ENCODE data around the gene ODAM.

The ODAM gene

GRCh38 chr4:70195425-70195824 lies at the start of gene ODAM:
ODAM (plus strand) TSS chr4:70195725; CDS start chr4:70196544, 819 bp downstream.
- no peak for DNase-seq (ENCODE audit: low read depth, low spot score)
- no peak within 1 kb of the TSS for H3K4me3 ChIP-seq (ENCODE audit: low read depth, low read length)
- in situ Hi-C loops (cut with HindIII; ENCODE audit: low sequenced_read_pairs): no loop called here
- no peak for TF ChIP-seq CTCF (IDR thresholded peaks at IDR 0.05; ENCODE audit: low read depth, low read length)

- DNase-seq (ENCODE audit: low read depth, low spot score): no peak
- no peak overlapping the region for H3K4me3 ChIP-seq (ENCODE audit: low read depth, low read length)
- no peak for TF ChIP-seq CTCF (IDR thresholded peaks at IDR 0.05; ENCODE audit: low read depth, low read length)
- in situ Hi-C loops (cut with HindIII; ENCODE audit: low sequenced_read_pairs): no loop called here
Observed at GRCh38 chr4:70151271-70151670, 44.3 kb upstream of the ODAM start.

- H3K4me3 ChIP-seq (ENCODE audit: low read depth, low read length): no peak overlapping the region
- DNase-seq (ENCODE audit: low read depth, low spot score): no peak
- in situ Hi-C loops (cut with HindIII; ENCODE audit: low sequenced_read_pairs): no loop called here
- no peak for TF ChIP-seq CTCF (IDR thresholded peaks at IDR 0.05; ENCODE audit: low read depth, low read length)
Observed at GRCh38 chr4:70152088-70152487, 43.4 kb upstream of the ODAM start.

GRCh38 chr4:70153937-70154336 lies 41.6 kb upstream of the ODAM start, which contains the start of gene PRR27:
PRR27 (plus strand) TSS chr4:70154237; CDS start chr4:70154376, 139 bp downstream.
- in situ Hi-C loops (cut with HindIII; ENCODE audit: low sequenced_read_pairs): no loop called here
- H3K4me3 ChIP-seq (ENCODE audit: low read depth, low read length): no peak within 1 kb of the TSS
- no peak for TF ChIP-seq CTCF (IDR thresholded peaks at IDR 0.05; ENCODE audit: low read depth, low read length)
- DNase-seq (ENCODE audit: low read depth, low spot score): no peak

GRCh38 chr4:70158576-70158975 lies 36.9 kb upstream of the ODAM start:
- no peak for TF ChIP-seq CTCF (IDR thresholded peaks at IDR 0.05; ENCODE audit: low read depth, low read length)
- no peak overlapping the region for H3K4me3 ChIP-seq (ENCODE audit: low read depth, low read length)
- in situ Hi-C loops (cut with HindIII; ENCODE audit: low sequenced_read_pairs): no loop called here
- no peak for DNase-seq (ENCODE audit: low read depth, low spot score)

GRCh38 chr4:70177090-70177489 lies 18.4 kb upstream of the ODAM start:
- DNase-seq (ENCODE audit: low read depth, low spot score): no peak
- no peak overlapping the region for H3K4me3 ChIP-seq (ENCODE audit: low read depth, low read length)
- no peak for TF ChIP-seq CTCF (IDR thresholded peaks at IDR 0.05; ENCODE audit: low read depth, low read length)
- in situ Hi-C loops (cut with HindIII; ENCODE audit: low sequenced_read_pairs): no loop called here
